SK-N-SH treated with all-trans-retinoic acid at 6 μM for 48 hours (cell line): ENCODE measurements around the gene C1QL1.

Source experiments
- ARNTL ChIP-seq: fragments of 450-650 bp; formaldehyde crosslinking; IDR thresholded peaks from 2 replicates; pipeline ENCODE4 v1.5.0; 2020; ENCODE audit warnings: low read depth, mild to moderate bottlenecking, moderate library complexity, borderline replicate concordance
- BACH2 ChIP-seq: fragments of 250-450 bp; sonication (Bioruptor Pico); IDR thresholded peaks from 2 replicates; pipeline ENCODE4 v1.9.0; 2021; ENCODE audit warnings: mild to moderate bottlenecking, borderline replicate concordance
- ESRRG ChIP-seq: fragments of 250-450 bp; sonication (Bioruptor Pico); IDR thresholded peaks from 2 replicates; pipeline ENCODE4 v1.6.1; 2021; ENCODE audit warnings: mild to moderate bottlenecking
- GLIS3 ChIP-seq: fragments of 250-450 bp; sonication (Bioruptor Pico); IDR thresholded peaks from 2 replicates; pipeline ENCODE4 v1.5.0; 2020; ENCODE audit warnings: mild to moderate bottlenecking, moderate library complexity
- RARB ChIP-seq: fragments of 250-450 bp; sonication (Bioruptor Pico); IDR thresholded peaks from 2 replicates; pipeline ENCODE4 v1.8.0; 2021; ENCODE audit warnings: mild to moderate bottlenecking, moderate library complexity
- ZFP3 ChIP-seq: fragments of 250-450 bp; sonication (Bioruptor Pico); IDR thresholded peaks from 2 replicates; pipeline ENCODE4 v1.5.0; 2020; ENCODE audit warnings: mild to moderate bottlenecking, moderate library complexity
- ZFP30 ChIP-seq: fragments of 450-650 bp; formaldehyde crosslinking; IDR thresholded peaks from 2 replicates; pipeline ENCODE4 v1.5.0; 2022; ENCODE audit warnings: mild to moderate bottlenecking, moderate library complexity
- ZNF565 ChIP-seq: fragments of 450-650 bp; formaldehyde crosslinking; conservative IDR thresholded peaks from 2 replicates; pipeline ENCODE4 v1.5.0; 2020; ENCODE audit warnings: low read depth, mild to moderate bottlenecking, moderate library complexity
- ZNF8 ChIP-seq: fragments of 450-650 bp; formaldehyde crosslinking; IDR thresholded peaks from 2 replicates; pipeline ENCODE4 v1.5.0; 2020; ENCODE audit warnings: mild to moderate bottlenecking, moderate library complexity
- TF ChIP-seq, protein P1 (sequence below): fragments of 250-450 bp; sonication (Bioruptor Pico); IDR thresholded peaks from 2 replicates; pipeline ENCODE4 v1.5.1; 2020; ENCODE audit warnings: low read depth, mild to moderate bottlenecking, moderate library complexity
- TF ChIP-seq, protein P2 (sequence below): fragments of 250-450 bp; sonication (Bioruptor Pico); IDR thresholded peaks from 2 replicates; pipeline ENCODE4 v1.8.0; 2020; ENCODE audit warnings: mild to moderate bottlenecking, moderate library complexity, borderline replicate concordance

DNA sequence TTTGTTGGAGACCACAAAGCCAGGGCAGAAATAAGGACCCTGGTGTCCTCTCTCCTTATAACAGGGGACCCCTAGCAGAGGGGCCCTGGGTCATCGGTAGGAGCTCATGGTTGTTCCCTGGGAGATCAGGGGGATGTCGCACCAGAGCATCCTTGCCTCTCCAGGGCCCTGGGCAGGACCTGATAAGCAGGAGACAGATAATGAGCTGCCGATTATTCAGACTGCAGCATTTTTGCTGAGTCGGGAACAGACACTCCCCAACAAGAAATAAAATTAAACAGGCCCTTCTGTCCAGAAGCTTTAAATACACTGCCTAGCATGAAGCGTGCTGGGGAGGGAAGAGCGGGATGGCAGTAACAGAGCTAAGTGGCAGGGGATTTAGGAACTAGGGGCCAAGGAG lies 37.4 kb downstream of the C1QL1 start:
- TF ChIP-seq ZNF565 (CRISPR knock-in tag) (no peak), GLIS3 (no peak), ZNF8 (CRISPR knock-in tag) (no peak), ESRRG (CRISPR knock-in tag) (no peak), ARNTL (CRISPR knock-in tag) (no peak), ZFP3 (CRISPR knock-in tag) (no peak), RARB (CRISPR knock-in tag) (no peak), ZFP30 (CRISPR knock-in tag) (no peak), BACH2 (CRISPR knock-in tag) (no peak)
- TF ChIP-seq, protein P1, sequence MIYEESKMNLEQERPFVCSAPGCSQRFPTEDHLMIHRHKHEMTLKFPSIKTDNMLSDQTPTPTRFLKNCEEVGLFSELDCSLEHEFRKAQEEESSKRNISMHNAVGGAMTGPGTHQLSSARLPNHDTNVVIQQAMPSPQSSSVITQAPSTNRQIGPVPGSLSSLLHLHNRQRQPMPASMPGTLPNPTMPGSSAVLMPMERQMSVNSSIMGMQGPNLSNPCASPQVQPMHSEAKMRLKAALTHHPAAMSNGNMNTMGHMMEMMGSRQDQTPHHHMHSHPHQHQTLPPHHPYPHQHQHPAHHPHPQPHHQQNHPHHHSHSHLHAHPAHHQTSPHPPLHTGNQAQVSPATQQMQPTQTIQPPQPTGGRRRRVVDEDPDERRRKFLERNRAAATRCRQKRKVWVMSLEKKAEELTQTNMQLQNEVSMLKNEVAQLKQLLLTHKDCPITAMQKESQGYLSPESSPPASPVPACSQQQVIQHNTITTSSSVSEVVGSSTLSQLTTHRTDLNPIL (CRISPR knock-in tag): no peak
- TF ChIP-seq, protein P2, sequence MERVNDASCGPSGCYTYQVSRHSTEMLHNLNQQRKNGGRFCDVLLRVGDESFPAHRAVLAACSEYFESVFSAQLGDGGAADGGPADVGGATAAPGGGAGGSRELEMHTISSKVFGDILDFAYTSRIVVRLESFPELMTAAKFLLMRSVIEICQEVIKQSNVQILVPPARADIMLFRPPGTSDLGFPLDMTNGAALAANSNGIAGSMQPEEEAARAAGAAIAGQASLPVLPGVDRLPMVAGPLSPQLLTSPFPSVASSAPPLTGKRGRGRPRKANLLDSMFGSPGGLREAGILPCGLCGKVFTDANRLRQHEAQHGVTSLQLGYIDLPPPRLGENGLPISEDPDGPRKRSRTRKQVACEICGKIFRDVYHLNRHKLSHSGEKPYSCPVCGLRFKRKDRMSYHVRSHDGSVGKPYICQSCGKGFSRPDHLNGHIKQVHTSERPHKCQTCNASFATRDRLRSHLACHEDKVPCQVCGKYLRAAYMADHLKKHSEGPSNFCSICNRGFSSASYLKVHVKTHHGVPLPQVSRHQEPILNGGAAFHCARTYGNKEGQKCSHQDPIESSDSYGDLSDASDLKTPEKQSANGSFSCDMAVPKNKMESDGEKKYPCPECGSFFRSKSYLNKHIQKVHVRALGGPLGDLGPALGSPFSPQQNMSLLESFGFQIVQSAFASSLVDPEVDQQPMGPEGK (CRISPR knock-in tag): no peak
